GM23248 (cell line): ENCODE measurements around the gene CSTA. TPM values are rescaled to one million over a fixed set of nuclear protein-coding genes. Genes with fewer than 3 reads are reported as not detected.

Experiments used
- DNase-seq: peaks from one replicate; pipeline ENCODE4 v3.0.0-alpha.2; 2015
- H2AFZ ChIP-seq: fragments of 200-600 bp; sonication (generic); 2 replicates; pipeline ENCODE4 v1.6.1; 2016; ENCODE audit warnings: antibody characterized with exemption
- H3F3A ChIP-seq: fragments of 200-600 bp; sonication (generic); 2 replicates; pipeline ENCODE4 v1.6.1; 2016; ENCODE audit warnings: mild to moderate bottlenecking, antibody characterized with exemption, mixed run types; ENCODE audit not compliant: insufficient read depth
- H3K27ac ChIP-seq: fragments of 200-600 bp; sonication (generic); 2 replicates; pipeline ENCODE4 v1.5.1; 2016; ENCODE audit warnings: mild to moderate bottlenecking
- H3K27me3 ChIP-seq: fragments of 200-600 bp; sonication (generic); replicated peaks from 2 replicates; pipeline ENCODE4 v1.6.1; 2016; ENCODE audit warnings: mild to moderate bottlenecking; ENCODE audit not compliant: insufficient read depth
- H3K36me3 ChIP-seq: fragments of 200-600 bp; sonication (generic); 2 replicates; pipeline ENCODE4 v1.6.1; 2016; ENCODE audit warnings: low read depth, mild to moderate bottlenecking
- H3K4me1 ChIP-seq: fragments of 200-600 bp; sonication (generic); 2 replicates; pipeline ENCODE4 v1.6.1; 2016; ENCODE audit warnings: mild to moderate bottlenecking; ENCODE audit not compliant: insufficient read depth
- H3K4me2 ChIP-seq: fragments of 200-600 bp; sonication (generic); one replicate; pipeline ENCODE4 v1.6.1; 2016; ENCODE audit warnings: mild to moderate bottlenecking; ENCODE audit not compliant: unreplicated experiment
- H3K4me3 ChIP-seq: fragments of 200-600 bp; sonication (generic); 2 replicates; pipeline ENCODE4 v1.5.1; 2016; ENCODE audit warnings: mild to moderate bottlenecking
- H3K79me2 ChIP-seq: fragments of 200-600 bp; sonication (generic); 2 replicates; pipeline ENCODE4 v1.6.1; 2016; ENCODE audit warnings: mild to moderate bottlenecking; ENCODE audit not compliant: insufficient read depth
- H3K9ac ChIP-seq: fragments of 200-600 bp; sonication (generic); 2 replicates; pipeline ENCODE4 v1.6.1; 2016; ENCODE audit warnings: mild to moderate bottlenecking
- H3K9me2 ChIP-seq: fragments of 200-600 bp; sonication (generic); 2 replicates; pipeline ENCODE4 v1.6.1; 2016; ENCODE audit warnings: mixed run types, mild to moderate bottlenecking, moderate library complexity; ENCODE audit not compliant: insufficient read depth
- H3K9me3 ChIP-seq: fragments of 200-600 bp; sonication (generic); one replicate; pipeline ENCODE4 v1.6.1; 2017; ENCODE audit warnings: low read depth
- H4K20me1 ChIP-seq: fragments of 200-600 bp; sonication (generic); 2 replicates; pipeline ENCODE4 v1.6.0; 2016; ENCODE audit not compliant: insufficient read depth
- EZH2 ChIP-seq: fragments of 200-600 bp; sonication (generic); IDR thresholded peaks from 2 replicates; pipeline ENCODE4 v1.6.1; 2018; ENCODE audit warnings: antibody characterized with exemption, mild to moderate bottlenecking; ENCODE audit not compliant: insufficient read depth, poor library complexity, severe bottlenecking
- EZH2phosphoT487 ChIP-seq: fragments of 200-600 bp; sonication (generic); IDR thresholded peaks from 2 replicates; pipeline ENCODE4 v1.6.1; 2018; ENCODE audit warnings: antibody characterized with exemption, moderate library complexity, mild to moderate bottlenecking, low read depth; ENCODE audit not compliant: insufficient read depth
- WGBS, 2 experiments: methylation state at CpG; one replicate each; pipeline ENCODE4 v1.1.6; 2015 to 2017; ENCODE audit warnings: low lambda C conversion rate in 2 of 2, low coverage in 1 of 2; ENCODE audit errors: missing lambda C conversion rate in 2 of 2; 5-methylcytosine and 5-hydroxymethylcytosine counted together
- in situ Hi-C: fragments of 300-500 bp; cut with MboI; formaldehyde crosslinking; loops from 2 replicates; pipeline ENCODE4 v1.15.0; 2020
- polyA plus RNA-seq: library from polyadenylated mRNA; unstranded; fragments of >200 nt; fragmentation: Nextera tagmentation; extraction: Ambion mirVana; gene quantifications from 2 replicates; pipeline ENCODE4 v1.2.1, GENCODE V29; 2016
- total RNA-seq: library from RNA; depleted of rRNA; stranded (reverse); fragments of >200 nt; shearing (Covaris generic); gene quantifications from 2 replicates; pipeline ENCODE4 v1.2.3, GENCODE V29; 2014

The CSTA gene
- total and polyA plus RNA-seq, 2 experiments from 2014 or later = 1.8 to 5.3 TPM

- 9 to 14% methylated on average over 1 of the region's 1 CpG for WGBS, 2 experiments
- H3K9ac ChIP-seq = no peak overlapping the region
- no peaks in the 10 kb centered on the region for H3K36me3 ChIP-seq
- H3F3A ChIP-seq = no peaks in the 10 kb centered on the region
- in situ Hi-C loops = no loop called here
- no peaks in the 10 kb centered on the region for H4K20me1 ChIP-seq
- no peak overlapping the region for H3K4me3 ChIP-seq
- no peak overlapping the region for H3K4me2 ChIP-seq
- H3K27ac ChIP-seq = no peak overlapping the region
- TF ChIP-seq EZH2phosphoT487 (no peak), EZH2 (no peak)
- H3K79me2 ChIP-seq = no peaks in the 10 kb centered on the region
- H2AFZ ChIP-seq = no peak overlapping the region
- no peaks in the 10 kb centered on the region for H3K4me1 ChIP-seq
- no peaks in the 10 kb centered on the region for H3K9me2 ChIP-seq
- no peaks in the 10 kb centered on the region for H3K27me3 ChIP-seq
- DNase-seq = no peak
- no peaks in the 10 kb centered on the region for H3K9me3 ChIP-seq
Measured at GRCh38 chr3:122342803-122343202, 17.8 kb downstream of the CSTA start.

- Histone ChIP-seq H3K4me1 (no peaks in the 10 kb centered on the region), H3K27me3 (no peaks in the 10 kb centered on the region), H3K4me3 (no peak overlapping the region), H3K36me3 (no peaks in the 10 kb centered on the region), H3K9me3 (no peaks in the 10 kb centered on the region), H4K20me1 (no peaks in the 10 kb centered on the region), H3F3A (no peaks in the 10 kb centered on the region), H2AFZ (no peak overlapping the region), H3K9me2 (no peaks in the 10 kb centered on the region), H3K9ac (no peak overlapping the region), H3K4me2 (no peak overlapping the region), H3K79me2 (no peaks in the 10 kb centered on the region), H3K27ac (no peak overlapping the region)
- DNase-seq = peak; percentile 21
- no peak for TF ChIP-seq EZH2phosphoT487
- TF ChIP-seq EZH2 = no peak
- WGBS, 2 experiments = 42 to 51% methylated on average over 2 of the region's 2 CpGs
- in situ Hi-C loops = no loop called here
Measured at GRCh38 chr3:122343654-122344053, 18.6 kb downstream of the CSTA start.

GRCh38 chr3:122349171-122349570, 24.1 kb downstream of the CSTA start:
- H3K36me3 ChIP-seq = no peaks in the 10 kb centered on the region
- no peaks in the 10 kb centered on the region for H3K79me2 ChIP-seq
- no peaks in the 10 kb centered on the region for H3K9me2 ChIP-seq
- H3K27me3 ChIP-seq = no peaks in the 10 kb centered on the region
- H3K9me3 ChIP-seq = no peaks in the 10 kb centered on the region
- H2AFZ ChIP-seq = no peak overlapping the region
- H3F3A ChIP-seq = no peaks in the 10 kb centered on the region
- no peak overlapping the region for H3K27ac ChIP-seq
- TF ChIP-seq EZH2phosphoT487 (no peak), EZH2 (no peak)
- H3K9ac ChIP-seq = no peak overlapping the region
- H4K20me1 ChIP-seq = no peaks in the 10 kb centered on the region
- no peak overlapping the region for H3K4me2 ChIP-seq
- DNase-seq = no peak
- in situ Hi-C loops = no loop called here
- peaks cover 16% of the 10 kb centered on the region; the same call in 1 of the 2 replicates for H3K4me1 ChIP-seq
- WGBS, 2 experiments = 43 to 63% methylated on average over 1 of the region's 1 CpG
- H3K4me3 ChIP-seq = no peak overlapping the region

GRCh38 chr3:122350814-122351418, 25.9 kb downstream of the CSTA start:
- Histone ChIP-seq H3K79me2 (no peaks in the 10 kb centered on the region), H3K4me2 (peak overlapping the region; percentile 31), H3K36me3 (no peaks in the 10 kb centered on the region), H3K4me1 (peaks cover 16% of the 10 kb centered on the region; the same call in 1 of the 2 replicates), H3K27me3 (no peaks in the 10 kb centered on the region), H3F3A (no peaks in the 10 kb centered on the region), H4K20me1 (no peaks in the 10 kb centered on the region), H3K27ac (no peak overlapping the region), H3K9me3 (no peaks in the 10 kb centered on the region), H3K4me3 (no peak overlapping the region), H2AFZ (0 out of 2 replicates have a peak overlapping the region, but pooled peaks have one; percentile 19), H3K9me2 (no peaks in the 10 kb centered on the region), H3K9ac (no peak overlapping the region)
- TF ChIP-seq EZH2phosphoT487 (no peak), EZH2 (no peak)
- whole genome bisulfite sequencing, 2 experiments = 79 to 83% methylated on average over 5 of the region's 5 CpGs
- in situ Hi-C loops = no loop called here
- peak; percentile 71 for DNase-seq
